GM12878 (cell line): ENCODE data around the gene SRMS. TPM values are rescaled to one million over a fixed set of nuclear protein-coding genes. Genes with fewer than 3 reads are reported as not detected.

Source experiments
- ATAC-seq: fragments of 200-7000 bp; cut with Tn5 transposase; 3 replicates; pipeline ENCODE4 v1.9.1; 2020; ENCODE audit warnings: mild to moderate bottlenecking, moderate library complexity
- BruUV-seq: library from RNA; stranded (reverse); fragments of 400-500 nt; replicated peaks from 2 replicates; lab custom pipeline; 2021; lab: Mats Ljungman, UMichigan
- CTCF ChIA-PET: fragments of 300-600 bp; sonication (Branson Sonifier 250); formaldehyde crosslinking; extraction: SDS; loops from one replicate; lab custom pipeline; 2021; ENCODE audit warnings: inconsistent platforms; lab: Yijun Ruan, JAX
- POLR2A ChIA-PET: fragments of 350-600 bp; formaldehyde crosslinking; extraction: SDS; loops from one replicate; lab custom pipeline; 2021; ENCODE audit warnings: inconsistent platforms; lab: Charles Lee
- RAD21 ChIA-PET: fragments of 300-600 bp; sonication (Branson Sonifier 250); formaldehyde crosslinking; loops from one replicate; lab custom pipeline; 2023; ENCODE audit warnings: antibody characterized with exemption; ENCODE audit not compliant: unreplicated experiment; lab: Charles Lee
- SMC1A ChIA-PET: fragments of 300-600 bp; sonication (Branson Sonifier 250); formaldehyde crosslinking; loops from one replicate; lab custom pipeline; 2023; ENCODE audit not compliant: unreplicated experiment, uncharacterized antibody; lab: Charles Lee
- DNase-seq: peaks from one replicate; pipeline ENCODE4 v3.0.0-alpha.2; 2011; ENCODE audit warnings: low read depth, low spot score
- FAIRE-seq: peaks from 3 replicates; lab custom pipeline; 2011; peaks lifted over from hg19 to GRCh38; lab: Jason Lieb, UNC
- H2AFZ ChIP-seq: 2 replicates; pipeline ENCODE4 v1.6.0; 2011; ENCODE audit warnings: low read depth, low read length, control low read depth; ENCODE audit not compliant: control insufficient read depth
- H3K27ac ChIP-seq: 2 replicates; pipeline ENCODE4 v1.5.1; 2011; ENCODE audit warnings: control low read depth; ENCODE audit not compliant: control insufficient read depth, insufficient read depth
- H3K27me3 ChIP-seq, 2 experiments: replicated peaks in 1 of 2; 2 replicates each; pipeline versions ENCODE4 v1.6.0 to v1.6.1; 2011; ENCODE audit warnings: low read length in 1 of 2; ENCODE audit not compliant: control insufficient read depth in 2 of 2, insufficient read depth in 2 of 2
- H3K36me3 ChIP-seq, 2 experiments: 2 replicates each; pipeline ENCODE4 v1.5.1; 2011; ENCODE audit warnings: low read length in 1 of 2; ENCODE audit not compliant: control insufficient read depth in 2 of 2, insufficient read depth in 2 of 2
- H3K4me1 ChIP-seq: 2 replicates; pipeline ENCODE4 v1.6.1; 2011; ENCODE audit warnings: mild to moderate bottlenecking, low read length, moderate library complexity, mixed read lengths; ENCODE audit not compliant: control insufficient read depth, insufficient read depth
- H3K4me2 ChIP-seq: 2 replicates; pipeline ENCODE4 v1.6.0; 2011; ENCODE audit warnings: control low read depth; ENCODE audit not compliant: control insufficient read depth, insufficient read depth
- H3K4me3 ChIP-seq: fragments of 200-600 bp; sonication (generic); 2 replicates; pipeline ENCODE4 v1.5.1; 2016
- H3K79me2 ChIP-seq: 2 replicates; pipeline ENCODE4 v1.6.0; 2011; ENCODE audit warnings: low read length; ENCODE audit not compliant: control insufficient read depth, insufficient read depth
- H3K9ac ChIP-seq: 2 replicates; pipeline ENCODE4 v1.8.0; 2011; ENCODE audit warnings: low read length, control low read depth, mixed read lengths; ENCODE audit not compliant: control insufficient read depth, insufficient read depth
- H3K9me3 ChIP-seq: replicated peaks from 3 replicates; pipeline ENCODE4 v1.5.1; 2011; ENCODE audit warnings: mild to moderate bottlenecking, low read length; ENCODE audit not compliant: control insufficient read depth, insufficient read depth
- H4K20me1 ChIP-seq: 2 replicates; pipeline ENCODE4 v1.6.0; 2011; ENCODE audit not compliant: control insufficient read depth, insufficient read depth
- ATF3 ChIP-seq: IDR thresholded peaks from 2 replicates; pipeline ENCODE4 v1.6.1; 2011; ENCODE audit warnings: low read depth, mild to moderate bottlenecking, low read length, moderate library complexity, borderline replicate concordance; ENCODE audit errors: extremely low read depth
- BHLHE40 ChIP-seq, 2 experiments: fragments of 450-650 bp in 1 of 2; IDR thresholded peaks; 2 replicates each; pipeline ENCODE4 v1.6.1; 2011 to 2017; ENCODE audit warnings: low read depth in 2 of 2, borderline replicate concordance in 1 of 2, improper control_type of control experiment in 1 of 2, low read length in 1 of 2, mild to moderate bottlenecking in 1 of 2
- CBFB ChIP-seq: IDR thresholded peaks from 2 replicates; pipeline ENCODE4 v1.6.1; 2016; ENCODE audit warnings: antibody characterized with exemption, low read depth
- CREM ChIP-seq: IDR thresholded peaks from 2 replicates; pipeline ENCODE4 v1.6.1; 2014; ENCODE audit warnings: antibody characterized with exemption, low read depth
- FOS ChIP-seq: IDR thresholded peaks from 3 replicates; pipeline ENCODE4 v1.6.1; 2011; ENCODE audit warnings: borderline replicate concordance; ENCODE audit not compliant: insufficient read length; ENCODE audit errors: extremely low read depth
- HCFC1 ChIP-seq: fragments of 150-350 bp; IDR thresholded peaks from 2 replicates; pipeline ENCODE4 v1.6.1; 2014; ENCODE audit warnings: low read length
- KDM1A ChIP-seq: fragments of 200-600 bp; sonication (generic); IDR thresholded peaks from 2 replicates; pipeline ENCODE4 v1.6.1; 2016; ENCODE audit warnings: borderline replicate concordance
- SMAD5 ChIP-seq: IDR thresholded peaks from 2 replicates; pipeline ENCODE4 v1.6.1; 2016; ENCODE audit warnings: antibody characterized with exemption, low read depth
- TBL1XR1 ChIP-seq: IDR thresholded peaks from 2 replicates; pipeline ENCODE4 v1.6.1; 2012; ENCODE audit warnings: low read depth, low read length, improper control_type of control experiment
- ZBED1 ChIP-seq: IDR thresholded peaks from 2 replicates; pipeline ENCODE4 v1.6.1; 2016; ENCODE audit warnings: borderline replicate concordance
- ZBTB33 ChIP-seq: fragments of 450-650 bp; IDR thresholded peaks from 2 replicates; pipeline ENCODE4 v1.6.1; 2017; ENCODE audit warnings: mild to moderate bottlenecking
- ZNF207 ChIP-seq: fragments of 450-650 bp; IDR thresholded peaks from 2 replicates; pipeline ENCODE4 v1.6.1; 2014; ENCODE audit warnings: antibody characterized with exemption, mild to moderate bottlenecking, borderline replicate concordance
- WGBS: methylation state at CpG from one replicate; pipeline ENCODE4 v1.1.6; 2016; ENCODE audit warnings: low lambda C conversion rate; ENCODE audit not compliant: insufficient replicate concordance, insufficient coverage; ENCODE audit errors: missing lambda C conversion rate; 5-methylcytosine and 5-hydroxymethylcytosine counted together
- in situ Hi-C: fragments of 300-500 bp; cut with MboI; formaldehyde crosslinking; loops from 9 replicates; pipeline ENCODE4 v1.14.3; 2018; ENCODE audit warnings: mixed read lengths
- intact Hi-C: fragments of 100-400 bp; cut with micrococcal nuclease; formaldehyde crosslinking; loops from one replicate; pipeline ENCODE4 v1.14.2; 2022; ENCODE audit not compliant: unreplicated experiment
- polyA plus RNA-seq, 11 experiments: library from polyadenylated mRNA; depleted of rRNA in 4 of 11; unstranded in 6 of 11; stranded (reverse) in 5 of 11; fragments of >200 nt; fragmentation: Nextera tagmentation in 4 of 11; fragmentation: Illumina TruSeq in 1 of 11; extraction: Ambion mirVana in 4 of 11; extraction: Trizol in 1 of 11; gene quantifications; 1 replicate in 1 of 11; 2 replicates in 10 of 11; pipeline versions ENCODE4 v1.2.1 to v1.2.3, GENCODE V29; 2011 to 2016; ENCODE audit warnings: inconsistent platforms in 2 of 11, missing spikeins in 2 of 11, low read depth in 1 of 11
- total RNA-seq, 4 experiments: library from RNA; depleted of rRNA in 3 of 4; stranded (reverse); fragments of >200 nt in 3 of 4; fragmentation: Illumina TruSeq in 1 of 4; extraction: Trizol in 1 of 4; gene quantifications; 2 replicates each; pipeline versions ENCODE4 v1.2.1 to v1.2.3, GENCODE V29; 2013 to 2021
- TF ChIP-seq, protein P1 (sequence below), 3 experiments: IDR thresholded peaks in 2 of 3; conservative IDR thresholded peaks in 1 of 3; 2 replicates each; pipeline ENCODE4 v1.5.1; 2011; ENCODE audit warnings: low read depth in 3 of 3, low read length in 3 of 3, mild to moderate bottlenecking in 3 of 3, control low read depth in 2 of 3, moderate library complexity in 2 of 3, inconsistent platforms in 1 of 3, mixed read lengths in 1 of 3; ENCODE audit not compliant: control insufficient read depth in 2 of 3, insufficient read depth in 1 of 3; ENCODE audit errors: extremely low read depth in 1 of 3

Gene SRMS
- total and polyA plus RNA-seq, 10 of the 15 experiments (the other 5 are each of a cell fraction or from before 2014, with no cell fraction given) = not detected

- Histone ChIP-seq H3K27me3 (peaks cover 0 to 4% of the 10 kb centered on the region in 2 experiments; a peak in 1 of 4 replicates), H3K4me1 (no peaks in the 10 kb centered on the region), H4K20me1 (no peaks in the 10 kb centered on the region), H2AFZ (no peak overlapping the region), H3K27ac (no peak overlapping the region), H3K9me3 (no peaks in the 10 kb centered on the region), H3K36me3 (no peaks in the 10 kb centered on the region), H3K79me2 (no peaks in the 10 kb centered on the region), H3K4me3 (no peak overlapping the region), H3K9ac (no peak overlapping the region), H3K4me2 (no peak overlapping the region)
- WGBS = 13% methylated on average over 13 of the region's 13 CpGs
- ChIA-PET POLR2A (no interaction called here), CTCF (interaction anchor here (1.1 kb wide), 1 partner anchor 44 kb away, joined by 3 read pairs; the partner anchor contains the start of gene PTK6), SMC1A (no interaction called here), RAD21 (no interaction called here)
- in situ Hi-C loops (no loop called here), intact Hi-C loops (no loop called here)
- ATAC-seq = no peak
- TF ChIP-seq FOS (no peak), SMAD5 (no peak), BHLHE40 (IDR thresholded peaks at IDR 0.05; ENCODE audit: borderline replicate concordance in 1 of 2, low read depth in 2 of 2, low read length in 1 of 2) (no peak), CREM (no peak), CBFB (no peak), ZNF207 (no peak), TBL1XR1 (no peak), ATF3 (no peak), KDM1A (no peak), HCFC1 (no peak), ZBTB33 (no peak), ZBED1 (no peak)
- TF ChIP-seq, protein P1, sequence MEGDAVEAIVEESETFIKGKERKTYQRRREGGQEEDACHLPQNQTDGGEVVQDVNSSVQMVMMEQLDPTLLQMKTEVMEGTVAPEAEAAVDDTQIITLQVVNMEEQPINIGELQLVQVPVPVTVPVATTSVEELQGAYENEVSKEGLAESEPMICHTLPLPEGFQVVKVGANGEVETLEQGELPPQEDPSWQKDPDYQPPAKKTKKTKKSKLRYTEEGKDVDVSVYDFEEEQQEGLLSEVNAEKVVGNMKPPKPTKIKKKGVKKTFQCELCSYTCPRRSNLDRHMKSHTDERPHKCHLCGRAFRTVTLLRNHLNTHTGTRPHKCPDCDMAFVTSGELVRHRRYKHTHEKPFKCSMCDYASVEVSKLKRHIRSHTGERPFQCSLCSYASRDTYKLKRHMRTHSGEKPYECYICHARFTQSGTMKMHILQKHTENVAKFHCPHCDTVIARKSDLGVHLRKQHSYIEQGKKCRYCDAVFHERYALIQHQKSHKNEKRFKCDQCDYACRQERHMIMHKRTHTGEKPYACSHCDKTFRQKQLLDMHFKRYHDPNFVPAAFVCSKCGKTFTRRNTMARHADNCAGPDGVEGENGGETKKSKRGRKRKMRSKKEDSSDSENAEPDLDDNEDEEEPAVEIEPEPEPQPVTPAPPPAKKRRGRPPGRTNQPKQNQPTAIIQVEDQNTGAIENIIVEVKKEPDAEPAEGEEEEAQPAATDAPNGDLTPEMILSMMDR (IDR thresholded peaks at IDR 0.05 in 2 of 3, conservative IDR thresholded peaks at IDR 0.05 in 1 of 3; ENCODE audit: control insufficient read depth in 2 of 3, extremely low read depth in 1 of 3, insufficient read depth in 1 of 3, low read depth in 3 of 3, low read length in 3 of 3) = no peak
- DNase-seq = no peak
- no TSS peak for BruUV-seq
- FAIRE-seq = no peak
These were observed 54.0 kb downstream of the SRMS start for GRCh38 chr20:63493563-63494020.
